Esophagus squamous epithelium (tissue), 5 donors: ENCODE data around the gene ABHD17A. TPM values are rescaled to one million over a fixed set of nuclear protein-coding genes. Genes with fewer than 3 reads are reported as not detected.
A peak's percentile ranks its signal among the peaks of the same experiment; 100 is the strongest.
"Not testable (repeated sequence)": the region's sequence is repeated elsewhere in the genome, so short reads cannot be mapped to it uniquely, and the experiment has no call there.

Source experiments
- DNase-seq: peaks from one replicate; lab custom pipeline; 2025; lab: John Stamatoyannopoulos, UW
- H3K27ac ChIP-seq, 4 donors: fragments of 200-600 bp; sonication (generic); one replicate each; pipeline ENCODE4 v1.5.1; 2016 to 2019; ENCODE audit warnings: mild to moderate bottlenecking in 1 of 4
- H3K27me3 ChIP-seq, 4 donors: fragments of 200-600 bp; sonication (generic); 1 replicate in 3 of 4; 2 replicates in 1 of 4; pipeline versions ENCODE4 v1.5.1 to v1.6.0; 2017 to 2021; ENCODE audit warnings: antibody characterized with exemption in 1 of 4
- H3K36me3 ChIP-seq, 3 donors: fragments of 200-600 bp; sonication (generic); one replicate each; pipeline ENCODE4 v1.5.1; 2016 to 2019
- H3K4me1 ChIP-seq, 3 donors: fragments of 200-600 bp; sonication (generic); one replicate each; pipeline ENCODE4 v1.5.1; 2017 to 2019
- H3K4me3 ChIP-seq, 4 donors: fragments of 200-600 bp; sonication (generic); 1 replicate in 3 of 4; 2 replicates in 1 of 4; pipeline ENCODE4 v1.5.1; 2016 to 2019; ENCODE audit warnings: mild to moderate bottlenecking in 2 of 4, moderate library complexity in 1 of 4
- H3K9me3 ChIP-seq, 3 donors: fragments of 200-600 bp; sonication (generic); one replicate each; pipeline ENCODE4 v1.5.1; 2016 to 2019
- POLR2A ChIP-seq, 4 donors: fragments of 450-650 bp; IDR thresholded peaks; one replicate each; pipeline ENCODE4 v1.6.1; 2017; ENCODE audit warnings: antibody characterized with exemption in 4 of 4, mild to moderate bottlenecking in 4 of 4, moderate library complexity in 3 of 4
- WGBS, 2 donors: methylation state at CpG; one replicate each; pipeline ENCODE4 v1.1.5; 2018; 5-methylcytosine and 5-hydroxymethylcytosine counted together
- intact Hi-C: fragments of 100-400 bp; cut with DNase I; formaldehyde crosslinking; loops from one replicate; pipeline ENCODE4 v1.15.0; 2022
- total RNA-seq, 4 donors: library from RNA; depleted of rRNA; stranded (reverse); fragments of >200 nt; gene quantifications; one replicate each; pipeline ENCODE4 v1.1.0, GENCODE V29; 2016
- TF ChIP-seq, protein P1 (sequence below), 6 experiments: fragments of 450-650 bp in 4 of 6; fragments of 200-600 bp in 2 of 6; sonication (generic) in 2 of 6; IDR thresholded peaks; one replicate each; pipeline ENCODE4 v1.5.1; 2016 to 2019; ENCODE audit warnings: antibody characterized with exemption in 6 of 6, mild to moderate bottlenecking in 4 of 6, moderate library complexity in 4 of 6
- donor health status: DM: yes; HTN: yes; CAD: no.

Gene ABHD17A
- 10 to 100 TPM; 78.4 to 91.7 (median 82.9) TPM for total RNA-seq

DNA sequence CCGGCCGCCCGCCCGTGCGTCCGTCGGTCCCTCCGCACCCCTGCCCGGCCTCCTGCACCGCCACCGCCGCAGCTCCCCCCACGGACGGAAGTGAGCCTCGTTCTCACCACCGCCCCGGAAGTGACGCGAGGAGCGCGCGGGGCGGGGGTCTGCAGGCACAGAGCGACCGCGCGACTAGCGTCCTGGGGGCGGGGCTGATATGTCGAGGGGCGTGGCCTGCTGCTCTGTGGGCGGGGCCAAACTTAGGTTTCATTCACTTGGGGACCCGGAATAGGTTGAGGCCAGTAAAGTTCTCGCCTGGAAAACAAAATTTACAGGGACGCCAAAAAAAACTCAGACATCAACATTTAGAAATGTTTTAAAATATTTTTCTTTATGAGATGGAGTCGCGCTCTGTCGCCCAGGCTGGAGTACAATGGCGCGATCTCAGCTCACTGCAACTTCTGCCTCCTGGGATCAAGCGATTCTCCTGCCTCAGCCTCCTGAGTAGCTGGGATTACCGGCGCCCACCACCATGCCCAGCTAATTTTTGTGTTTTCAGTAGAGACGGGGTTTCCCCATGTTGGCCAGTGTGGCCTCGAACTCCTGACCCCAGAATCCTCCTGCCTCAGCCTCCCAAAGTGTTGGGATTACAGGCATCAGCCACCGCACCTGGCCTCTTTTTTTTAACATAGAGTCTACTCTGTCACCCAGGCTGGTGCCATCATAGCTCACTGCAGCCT, at the start of gene ABHD17A:
TSS of gene ABHD17A (minus strand) at position 99 of the 722 bp plus-strand sequence. CDS start 3,930 bp downstream, outside the sequence.
- H3K36me3 ChIP-seq, intact Hi-C loops, H3K27me3 ChIP-seq, H3K9me3 ChIP-seq: not testable (repeated sequence)
- Histone ChIP-seq H3K4me3 (peak within 1 kb of the TSS; percentile 72 to 98 (median 96)), H3K27ac (peak within 1 kb of the TSS; percentile 94 to 96 (median 96)), H3K4me1 (peaks cover 32 to 47% (median 39%) of the 10 kb centered on the region in 3 donors)
- peak in 3 of 4 donors; percentile 79 to 91 (median 89) for TF ChIP-seq POLR2A (IDR thresholded peaks at IDR 0.05)
- WGBS, 2 donors, result 42 to 59% methylated on average over 15 to 22 of the region's 46 CpGs
- peak; percentile 79 for DNase-seq

DNA sequence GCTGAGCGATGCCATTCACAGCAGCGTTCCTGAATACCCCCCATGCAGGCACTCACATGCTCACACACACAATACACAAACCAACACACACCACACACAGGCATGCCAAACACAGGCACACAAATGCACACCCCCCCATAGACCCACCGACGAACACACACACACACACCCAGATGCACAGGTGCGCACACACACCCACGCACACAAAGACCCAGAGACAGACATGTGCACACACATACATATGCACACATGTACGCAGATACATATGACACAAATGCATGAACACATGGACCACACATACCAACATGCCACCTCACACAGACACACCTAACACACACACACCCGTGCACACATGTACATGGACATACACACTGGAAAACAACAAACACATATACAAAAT, 48.6 kb upstream of the ABHD17A start:
- whole genome bisulfite sequencing, 2 donors, result 91 to 94% methylated on average over 8 of the region's 8 CpGs
- Histone ChIP-seq H3K27ac (no peak overlapping the region), H3K4me1 (peaks cover 6 to 25% (median 7%) of the 10 kb centered on the region in 3 donors), H3K36me3 (no peaks in the 10 kb centered on the region), H3K27me3 (no peaks in the 10 kb centered on the region), H3K9me3 (no peaks in the 10 kb centered on the region), H3K4me3 (no peak overlapping the region)
- no peak for TF ChIP-seq POLR2A (IDR thresholded peaks at IDR 0.05)
- TF ChIP-seq, protein P1, sequence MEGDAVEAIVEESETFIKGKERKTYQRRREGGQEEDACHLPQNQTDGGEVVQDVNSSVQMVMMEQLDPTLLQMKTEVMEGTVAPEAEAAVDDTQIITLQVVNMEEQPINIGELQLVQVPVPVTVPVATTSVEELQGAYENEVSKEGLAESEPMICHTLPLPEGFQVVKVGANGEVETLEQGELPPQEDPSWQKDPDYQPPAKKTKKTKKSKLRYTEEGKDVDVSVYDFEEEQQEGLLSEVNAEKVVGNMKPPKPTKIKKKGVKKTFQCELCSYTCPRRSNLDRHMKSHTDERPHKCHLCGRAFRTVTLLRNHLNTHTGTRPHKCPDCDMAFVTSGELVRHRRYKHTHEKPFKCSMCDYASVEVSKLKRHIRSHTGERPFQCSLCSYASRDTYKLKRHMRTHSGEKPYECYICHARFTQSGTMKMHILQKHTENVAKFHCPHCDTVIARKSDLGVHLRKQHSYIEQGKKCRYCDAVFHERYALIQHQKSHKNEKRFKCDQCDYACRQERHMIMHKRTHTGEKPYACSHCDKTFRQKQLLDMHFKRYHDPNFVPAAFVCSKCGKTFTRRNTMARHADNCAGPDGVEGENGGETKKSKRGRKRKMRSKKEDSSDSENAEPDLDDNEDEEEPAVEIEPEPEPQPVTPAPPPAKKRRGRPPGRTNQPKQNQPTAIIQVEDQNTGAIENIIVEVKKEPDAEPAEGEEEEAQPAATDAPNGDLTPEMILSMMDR (IDR thresholded peaks at IDR 0.05), result no peak
- intact Hi-C loops, result no loop called here
- DNase-seq, result no peak

DNA sequence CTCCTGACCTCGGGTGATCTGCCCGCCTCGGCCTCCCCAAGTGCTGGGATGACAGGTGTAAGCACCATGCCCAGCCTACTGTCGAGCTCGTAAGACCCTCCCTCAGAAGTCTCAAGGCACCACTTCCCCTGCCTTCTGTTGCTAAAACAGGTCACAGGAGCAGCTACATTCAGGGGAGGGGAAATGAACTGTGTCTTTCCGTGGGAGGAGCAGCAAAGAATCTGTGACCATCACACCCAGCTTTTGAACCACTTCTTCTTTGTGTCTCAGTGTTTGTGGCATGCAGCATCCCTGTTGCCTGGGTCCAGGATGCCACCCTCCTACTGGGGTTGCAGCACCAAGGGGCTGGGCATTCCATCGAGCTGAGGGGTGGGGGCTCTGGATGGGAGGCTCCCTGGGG, 47.9 kb upstream of the ABHD17A start:
- 63 to 77% methylated on average over 5 to 6 of the region's 7 CpGs for WGBS, 2 donors
- H3K36me3 ChIP-seq, result no peaks in the 10 kb centered on the region
- H3K9me3 ChIP-seq, result no peaks in the 10 kb centered on the region
- intact Hi-C loops, result no loop called here
- peaks cover 6 to 27% (median 7%) of the 10 kb centered on the region in 3 donors for H3K4me1 ChIP-seq
- no peak overlapping the region for H3K4me3 ChIP-seq
- H3K27ac ChIP-seq, result no peak overlapping the region
- no peak for DNase-seq
- no peak for TF ChIP-seq POLR2A (IDR thresholded peaks at IDR 0.05)
- TF ChIP-seq, protein P1 (IDR thresholded peaks at IDR 0.05), result no peak
- H3K27me3 ChIP-seq, result no peaks in the 10 kb centered on the region

DNA sequence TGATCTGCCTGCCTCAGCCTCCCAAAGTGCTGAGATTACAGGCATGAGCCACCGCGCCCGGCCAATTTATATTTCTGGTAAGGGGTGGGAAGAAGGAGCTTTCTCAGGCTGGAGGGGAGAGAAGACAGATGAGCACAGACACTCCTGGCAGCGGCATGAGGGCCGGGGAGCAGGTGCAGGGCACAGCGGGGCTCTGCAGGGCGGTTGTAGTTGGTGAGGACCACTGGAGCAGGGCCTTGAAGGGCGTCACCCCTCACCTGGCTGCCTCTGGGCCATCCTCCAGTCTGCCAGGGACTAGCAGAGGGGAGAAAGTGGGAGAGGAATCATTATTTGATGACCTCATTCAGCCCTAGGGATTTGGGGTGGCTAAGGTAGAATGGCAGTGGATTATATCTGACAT, 47.1 kb upstream of the ABHD17A start:
- no peak overlapping the region for H3K4me3 ChIP-seq

DNA sequence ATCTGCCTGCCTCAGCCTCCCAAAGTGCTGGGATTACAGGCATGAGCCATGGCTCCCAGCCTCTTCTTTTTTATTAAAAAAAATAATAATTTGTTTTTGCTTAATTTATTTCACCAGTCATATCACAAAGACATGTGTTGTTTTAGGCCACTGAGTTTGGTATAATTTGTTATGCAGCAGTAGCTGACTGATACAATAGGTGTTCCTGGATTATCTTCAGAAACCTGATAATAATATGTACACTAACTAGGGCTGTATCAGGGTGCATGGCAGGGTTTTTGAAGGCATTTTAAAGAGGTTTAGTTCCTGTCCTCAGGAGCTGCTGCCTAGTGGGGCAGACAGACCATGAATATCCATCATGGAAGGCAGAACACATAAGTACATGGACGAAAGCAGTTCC, 46.1 kb upstream of the ABHD17A start:
- WGBS, 2 donors, result 86 to 100% methylated on average over 1 of the region's 1 CpG
- no peaks in the 10 kb centered on the region for H3K9me3 ChIP-seq

More for the DNA sequence above, 47.1 kb upstream of the ABHD17A start:
- Histone ChIP-seq H3K27me3 (no peaks in the 10 kb centered on the region), H3K9me3 (no peaks in the 10 kb centered on the region), H3K27ac (no peak overlapping the region), H3K36me3 (no peaks in the 10 kb centered on the region), H3K4me1 (peaks cover 6 to 27% (median 7%) of the 10 kb centered on the region in 3 donors)
- WGBS, 2 donors, result 70 to 80% methylated on average over 5 of the region's 8 CpGs
- TF ChIP-seq POLR2A (IDR thresholded peaks at IDR 0.05), result no peak
- TF ChIP-seq, protein P1 (IDR thresholded peaks at IDR 0.05), result no peak
- DNase-seq, result no peak
- intact Hi-C loops, result no loop called here

More for the DNA sequence above, 46.1 kb upstream of the ABHD17A start:
- Histone ChIP-seq H3K36me3 (no peaks in the 10 kb centered on the region), H3K4me1 (peaks cover 6 to 26% (median 7%) of the 10 kb centered on the region in 3 donors), H3K4me3 (no peak overlapping the region), H3K27ac (no peak overlapping the region), H3K27me3 (no peaks in the 10 kb centered on the region)
- TF ChIP-seq, protein P1 (IDR thresholded peaks at IDR 0.05), result no peak
- TF ChIP-seq POLR2A (IDR thresholded peaks at IDR 0.05), result no peak
- intact Hi-C loops, result no loop called here
- DNase-seq, result no peak
